GM21825 (cell line): Measurements from ENCODE around the gene TBC1D9.

Experiments
- ATAC-seq: cut with Tn5 transposase; IDR thresholded peaks from one replicate; pipeline ENCODE4 v1.9.1; 2021; ENCODE audit warnings: mild to moderate bottlenecking, moderate library complexity; ENCODE audit not compliant: unreplicated experiment

Gene TBC1D9

GRCh38 chr4:140697709-140698560 is 58.2 kb downstream of the TBC1D9 start:
- no peak for ATAC-seq

- ATAC-seq: no peak
Observed at GRCh38 chr4:140695483-140695882, 60.7 kb downstream of the TBC1D9 start.

- ATAC-seq: no peak
Observed at GRCh38 chr4:140693562-140693961, 62.6 kb downstream of the TBC1D9 start.

- ATAC-seq: no peak
Observed at GRCh38 chr4:140691369-140691768, 64.8 kb downstream of the TBC1D9 start.

- ATAC-seq: no peak
Observed at GRCh38 chr4:140690093-140690492, 66.1 kb downstream of the TBC1D9 start.

- no peak for ATAC-seq
Observed at GRCh38 chr4:140689623-140690022, 66.6 kb downstream of the TBC1D9 start.

- no peak for ATAC-seq
Observed at GRCh38 chr4:140688711-140689598, 67.2 kb downstream of the TBC1D9 start.

GRCh38 chr4:140686796-140687195 is 69.4 kb downstream of the TBC1D9 start:
- ATAC-seq: no peak

GRCh38 chr4:140684314-140684713 is 71.9 kb downstream of the TBC1D9 start:
- ATAC-seq: no peak

- no peak for ATAC-seq
Observed at GRCh38 chr4:140681201-140681600, 75.0 kb downstream of the TBC1D9 start.

GRCh38 chr4:140680686-140681085 is 75.5 kb downstream of the TBC1D9 start:
- ATAC-seq: no peak

GRCh38 chr4:140679576-140679975 is 76.6 kb downstream of the TBC1D9 start:
- ATAC-seq: no peak

GRCh38 chr4:140675599-140676231 is 80.5 kb downstream of the TBC1D9 start:
- peak; percentile 67 for ATAC-seq

- no peak for ATAC-seq
Observed at GRCh38 chr4:140673729-140674128, 82.5 kb downstream of the TBC1D9 start.

GRCh38 chr4:140672416-140672815 is 83.8 kb downstream of the TBC1D9 start:
- ATAC-seq: no peak

GRCh38 chr4:140668111-140668510 is 88.1 kb downstream of the TBC1D9 start:
- ATAC-seq: no peak

- peak; percentile 68 for ATAC-seq
Observed at GRCh38 chr4:140666889-140667614, 89.1 kb downstream of the TBC1D9 start.

GRCh38 chr4:140662082-140662869 is 93.9 kb downstream of the TBC1D9 start:
- ATAC-seq: no peak

- no peak for ATAC-seq
Observed at GRCh38 chr4:140661550-140661949, 94.6 kb downstream of the TBC1D9 start.
